Lower lobe of right lung (tissue), 2 donors: ENCODE results near the gene EHMT1. TPM values are rescaled to one million over a fixed set of nuclear protein-coding genes. Genes with fewer than 3 reads are reported as not detected.

ENCODE experiments used
- ATAC-seq, 2 donors: fragments of 200-7000 bp; cut with Tn5 transposase; one replicate each; pipeline ENCODE4 v1.9.1; 2020 to 2022; ENCODE audit warnings: mild to moderate bottlenecking in 2 of 2, moderate library complexity in 2 of 2
- DNase-seq: peaks from one replicate; pipeline ENCODE4 v3.0.0-alpha.2; 2020
- H3K27ac ChIP-seq: fragments of 200-600 bp; one replicate; pipeline ENCODE4 v1.8.0; 2022
- H3K27me3 ChIP-seq: fragments of 200-600 bp; one replicate; pipeline ENCODE4 v1.8.0; 2022; ENCODE audit warnings: low read depth
- H3K36me3 ChIP-seq: fragments of 200-600 bp; one replicate; pipeline ENCODE4 v1.8.0; 2022; ENCODE audit warnings: mild to moderate bottlenecking
- H3K4me1 ChIP-seq: fragments of 200-600 bp; one replicate; pipeline ENCODE4 v1.8.0; 2022
- H3K4me3 ChIP-seq: fragments of 200-600 bp; one replicate; pipeline ENCODE4 v1.8.0; 2022; ENCODE audit warnings: mild to moderate bottlenecking
- H3K9me3 ChIP-seq: fragments of 200-600 bp; one replicate; pipeline ENCODE4 v1.8.0; 2022
- intact Hi-C: fragments of 100-400 bp; cut with DNase I; formaldehyde crosslinking; loops from one replicate; pipeline ENCODE4 v1.11.0; 2022
- total RNA-seq: library from RNA; stranded (reverse); fragmentation: NEBNext Ultra II Directional; extraction: Animal tissue kit (Norgen Biotek cat#: 25700); gene quantifications from one replicate; pipeline ENCODE4 v1.2.1, GENCODE V29; 2021
- TF ChIP-seq, protein P1 (sequence below): fragments of 200-600 bp; IDR thresholded peaks from one replicate; pipeline ENCODE4 v1.8.0; 2022; ENCODE audit warnings: antibody characterized with exemption, mild to moderate bottlenecking
- donor health status: DM: no; HTN: yes; CAD: no; lungs with severe emphysema.

Gene EHMT1
- total RNA-seq, 1 donor from 2014 or later = 73.5 TPM

GRCh38 chr9:137676998-137677397 lies 58.2 kb downstream of the EHMT1 start:
- H3K4me1 ChIP-seq = peaks cover 34% of the 10 kb centered on the region
- intact Hi-C loops = no loop called here
- H3K27ac ChIP-seq = no peak overlapping the region
- DNase-seq (no peak), ATAC-seq (no peak)
- TF ChIP-seq, protein P1, sequence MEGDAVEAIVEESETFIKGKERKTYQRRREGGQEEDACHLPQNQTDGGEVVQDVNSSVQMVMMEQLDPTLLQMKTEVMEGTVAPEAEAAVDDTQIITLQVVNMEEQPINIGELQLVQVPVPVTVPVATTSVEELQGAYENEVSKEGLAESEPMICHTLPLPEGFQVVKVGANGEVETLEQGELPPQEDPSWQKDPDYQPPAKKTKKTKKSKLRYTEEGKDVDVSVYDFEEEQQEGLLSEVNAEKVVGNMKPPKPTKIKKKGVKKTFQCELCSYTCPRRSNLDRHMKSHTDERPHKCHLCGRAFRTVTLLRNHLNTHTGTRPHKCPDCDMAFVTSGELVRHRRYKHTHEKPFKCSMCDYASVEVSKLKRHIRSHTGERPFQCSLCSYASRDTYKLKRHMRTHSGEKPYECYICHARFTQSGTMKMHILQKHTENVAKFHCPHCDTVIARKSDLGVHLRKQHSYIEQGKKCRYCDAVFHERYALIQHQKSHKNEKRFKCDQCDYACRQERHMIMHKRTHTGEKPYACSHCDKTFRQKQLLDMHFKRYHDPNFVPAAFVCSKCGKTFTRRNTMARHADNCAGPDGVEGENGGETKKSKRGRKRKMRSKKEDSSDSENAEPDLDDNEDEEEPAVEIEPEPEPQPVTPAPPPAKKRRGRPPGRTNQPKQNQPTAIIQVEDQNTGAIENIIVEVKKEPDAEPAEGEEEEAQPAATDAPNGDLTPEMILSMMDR = no peak
- H3K4me3 ChIP-seq = no peak overlapping the region
- no peaks in the 10 kb centered on the region for H3K9me3 ChIP-seq
- H3K36me3 ChIP-seq = peaks cover 9% of the 10 kb centered on the region
- H3K27me3 ChIP-seq = no peaks in the 10 kb centered on the region

GRCh38 chr9:137678202-137678601 lies 59.4 kb downstream of the EHMT1 start:
- H3K4me1 ChIP-seq = peaks cover 39% of the 10 kb centered on the region
- intact Hi-C loops = no loop called here
- no peak overlapping the region for H3K27ac ChIP-seq
- DNase-seq (no peak), ATAC-seq (no peak)
- no peaks in the 10 kb centered on the region for H3K27me3 ChIP-seq
- H3K9me3 ChIP-seq = no peaks in the 10 kb centered on the region
- TF ChIP-seq, protein P1 = no peak
- peaks cover 9% of the 10 kb centered on the region for H3K36me3 ChIP-seq
- H3K4me3 ChIP-seq = no peak overlapping the region

GRCh38 chr9:137679249-137679648 lies 60.4 kb downstream of the EHMT1 start:
- Histone ChIP-seq H3K4me1 (peaks cover 30% of the 10 kb centered on the region), H3K27ac (no peak overlapping the region), H3K4me3 (no peak overlapping the region), H3K27me3 (no peaks in the 10 kb centered on the region), H3K9me3 (no peaks in the 10 kb centered on the region), H3K36me3 (peaks cover 9% of the 10 kb centered on the region)
- intact Hi-C loops = no loop called here
- ATAC-seq (no peak), DNase-seq (no peak)
- TF ChIP-seq, protein P1 = no peak

GRCh38 chr9:137679695-137680305 lies 61.0 kb downstream of the EHMT1 start:
- intact Hi-C loops = no loop called here
- Histone ChIP-seq H3K27me3 (no peaks in the 10 kb centered on the region), H3K4me3 (no peak overlapping the region), H3K4me1 (peaks cover 25% of the 10 kb centered on the region), H3K27ac (no peak overlapping the region), H3K36me3 (peaks cover 9% of the 10 kb centered on the region), H3K9me3 (no peaks in the 10 kb centered on the region)
- no peak for DNase-seq
- TF ChIP-seq, protein P1 = no peak
- ATAC-seq = no peak

DNA sequence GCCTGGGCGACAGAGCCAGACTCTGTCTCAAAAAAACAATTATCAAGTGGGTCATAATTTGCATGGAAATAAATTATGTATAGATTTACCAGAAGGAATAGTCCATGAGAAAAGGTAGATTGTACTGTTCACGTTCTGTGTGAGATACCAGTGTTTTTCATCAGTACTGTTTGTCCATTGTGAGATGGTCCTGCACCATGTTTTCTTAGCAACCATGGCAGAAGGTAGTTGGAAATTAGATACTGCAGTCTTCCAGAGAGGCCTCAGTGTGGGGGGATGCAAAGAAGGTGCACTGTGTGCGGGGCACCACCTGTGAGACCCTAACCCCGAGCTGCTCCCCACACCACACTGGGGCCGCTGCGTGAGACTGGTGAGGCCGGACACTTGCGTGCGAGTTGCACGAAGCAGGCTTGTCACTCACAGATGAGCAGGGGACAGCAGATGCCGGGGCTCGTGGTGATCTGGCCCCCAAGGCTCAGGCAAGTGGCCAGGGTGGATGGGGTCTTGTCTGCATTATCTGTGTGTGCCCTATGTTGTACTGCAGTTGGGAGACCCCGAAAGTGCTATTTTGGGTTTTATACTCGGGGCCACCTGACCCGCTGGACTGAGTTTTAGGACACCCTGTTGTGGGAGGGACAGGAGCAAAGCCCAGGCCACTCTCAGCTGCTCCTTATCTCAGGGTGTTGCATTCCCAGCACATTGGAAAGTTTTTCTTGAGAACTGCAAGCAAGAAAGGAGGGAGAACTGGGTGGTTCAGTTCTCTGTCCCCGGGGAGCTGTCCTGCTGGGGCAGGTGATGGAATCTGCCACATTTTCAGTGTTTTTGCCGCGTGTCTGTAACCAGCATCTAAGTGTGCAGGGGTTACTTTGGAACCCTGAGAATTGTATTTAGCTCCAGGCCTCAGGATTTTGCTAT lies 61.9 kb downstream of the EHMT1 start:
- H3K36me3 ChIP-seq = peaks cover 9% of the 10 kb centered on the region
- H3K9me3 ChIP-seq = no peaks in the 10 kb centered on the region
- H3K27ac ChIP-seq = no peak overlapping the region
- no peak overlapping the region for H3K4me3 ChIP-seq
- ATAC-seq (peak; percentile 46 to 47), DNase-seq (no peak)
- TF ChIP-seq, protein P1 = no peak
- intact Hi-C loops = no loop called here
- H3K4me1 ChIP-seq = peaks cover 28% of the 10 kb centered on the region
- H3K27me3 ChIP-seq = no peaks in the 10 kb centered on the region
